A549 (cell line): ENCODE results near the gene C4orf54. TPM values are rescaled to one million over a fixed set of nuclear protein-coding genes. Genes with fewer than 3 reads are reported as not detected.

Experiments used
- ATAC-seq, 2 experiments: fragments of 200-7000 bp in 1 of 2; fragments of >200 bp in 1 of 2; cut with Nextera tagmentation in 1 of 2; cut with Tn5 transposase in 1 of 2; 3 replicates each; pipeline versions ENCODE4 v1.8.0 to v1.9.1; 2018 to 2020; ENCODE audit warnings: mild to moderate bottlenecking in 1 of 2, moderate library complexity in 1 of 2
- CTCF ChIA-PET: fragments of 300-600 bp; sonication (Branson Sonifier 250); formaldehyde crosslinking; extraction: SDS; loops from one replicate; lab custom pipeline; 2021; ENCODE audit warnings: antibody characterized with exemption, inconsistent platforms; lab: Yijun Ruan, JAX
- POLR2A ChIA-PET: fragments of 350-600 bp; formaldehyde crosslinking; extraction: SDS; loops from one replicate; lab custom pipeline; 2021; ENCODE audit warnings: antibody characterized with exemption, inconsistent platforms; lab: Yijun Ruan, JAX
- DNase-seq, 2 experiments: peaks; one replicate each; pipeline versions ENCODE4 v3.0.0 to v3.0.0-alpha.2; 2011 to 2016; ENCODE audit warnings: low read depth in 1 of 2, low spot score in 1 of 2
- FAIRE-seq: peaks from 2 replicates; lab custom pipeline; 2011; peaks lifted over from hg19 to GRCh38; lab: Jason Lieb, UNC
- H3K27ac ChIP-seq, 2 experiments: fragments of >200 bp; sonication (Bioruptor Twin); formaldehyde crosslinking; 3 replicates each; pipeline ENCODE4 v1.5.1; 2016 to 2017
- H3K4me1 ChIP-seq: fragments of >200 bp; sonication (Bioruptor Twin); formaldehyde crosslinking; 3 replicates; pipeline ENCODE4 v1.6.1; 2016
- H3K4me2 ChIP-seq: fragments of >200 bp; sonication (Bioruptor Twin); formaldehyde crosslinking; 3 replicates; pipeline ENCODE4 v1.6.1; 2016
- H3K4me3 ChIP-seq: fragments of >200 bp; sonication (Bioruptor Twin); formaldehyde crosslinking; 3 replicates; pipeline ENCODE4 v1.5.1; 2016
- H3K9me3 ChIP-seq: fragments of >200 bp; sonication (Bioruptor Twin); formaldehyde crosslinking; 3 replicates; pipeline ENCODE4 v1.6.1; 2016
- BHLHE40 ChIP-seq: IDR thresholded peaks from 2 replicates; pipeline ENCODE4 v1.6.1; 2012; ENCODE audit warnings: low read depth, low read length, inconsistent platforms
- CEBPB ChIP-seq, 2 experiments: fragments of >200 bp in 1 of 2; sonication (Bioruptor Twin) in 1 of 2; formaldehyde crosslinking in 1 of 2; IDR thresholded peaks; 2 replicates each; pipeline ENCODE4 v1.6.1; 2012 to 2016
- CHD2 ChIP-seq: fragments of 150-350 bp; IDR thresholded peaks from 2 replicates; pipeline ENCODE4 v1.6.1; 2014; ENCODE audit warnings: low read length; ENCODE audit not compliant: partially characterized antibody
- E2F6 ChIP-seq: IDR thresholded peaks from 2 replicates; pipeline ENCODE4 v1.6.1; 2012; ENCODE audit warnings: low read depth, borderline replicate concordance
- EHMT2 ChIP-seq: fragments of 200-600 bp; sonication (generic); IDR thresholded peaks from 2 replicates; pipeline ENCODE4 v1.6.1; 2016; ENCODE audit warnings: antibody characterized with exemption, low read depth, mild to moderate bottlenecking, moderate library complexity
- FOSL2 ChIP-seq, 2 experiments: fragments of 450-650 bp in 1 of 2; fragments of >200 bp in 1 of 2; sonication (Bioruptor Twin) in 1 of 2; formaldehyde crosslinking; IDR thresholded peaks; 2 replicates each; pipeline versions ENCODE4 v1.5.0 to v1.6.1; 2016 to 2020; ENCODE audit warnings: mild to moderate bottlenecking in 1 of 2, moderate library complexity in 1 of 2
- GATA3 ChIP-seq: IDR thresholded peaks from 2 replicates; pipeline ENCODE4 v1.6.1; 2012; ENCODE audit warnings: borderline replicate concordance
- HDAC2 ChIP-seq: fragments of 200-600 bp; sonication (generic); IDR thresholded peaks from 2 replicates; pipeline ENCODE4 v1.6.1; 2016
- HES2 ChIP-seq: fragments of >200 bp; sonication (Bioruptor Twin); formaldehyde crosslinking; IDR thresholded peaks from 2 replicates; pipeline ENCODE4 v1.6.1; 2016
- HEYL ChIP-seq: fragments of 250-450 bp; sonication (Bioruptor Pico); IDR thresholded peaks from 2 replicates; pipeline ENCODE4 v1.8.0; 2021; ENCODE audit warnings: mild to moderate bottlenecking, moderate library complexity
- HOXA7 ChIP-seq: fragments of 250-450 bp; sonication (Bioruptor Pico); IDR thresholded peaks from 2 replicates; pipeline ENCODE4 v1.5.0; 2020; ENCODE audit warnings: mild to moderate bottlenecking, moderate library complexity
- KDM1A ChIP-seq: fragments of 200-600 bp; sonication (generic); IDR thresholded peaks from 2 replicates; pipeline ENCODE4 v1.6.1; 2016; ENCODE audit warnings: low read depth, mild to moderate bottlenecking
- MYC ChIP-seq: IDR thresholded peaks from 2 replicates; pipeline ENCODE4 v1.6.1; 2012; ENCODE audit warnings: mild to moderate bottlenecking, inconsistent platforms, low read length, improper control_type of control experiment, borderline replicate concordance
- NPAS2 ChIP-seq: fragments of 250-450 bp; sonication (Bioruptor Pico); IDR thresholded peaks from 2 replicates; pipeline ENCODE4 v1.8.0; 2022; ENCODE audit warnings: mild to moderate bottlenecking, moderate library complexity, borderline replicate concordance
- NR3C1 ChIP-seq: fragments of >200 bp; sonication (Bioruptor Twin); formaldehyde crosslinking; IDR thresholded peaks from 3 replicates; pipeline ENCODE4 v1.6.1; 2017
- POLR2A ChIP-seq: IDR thresholded peaks from 2 replicates; pipeline ENCODE4 v1.6.1; 2012; ENCODE audit warnings: mild to moderate bottlenecking, low read length
- RARB ChIP-seq: fragments of 250-450 bp; sonication (Bioruptor Pico); IDR thresholded peaks from 2 replicates; pipeline ENCODE4 v1.8.0; 2021; ENCODE audit warnings: mild to moderate bottlenecking, moderate library complexity
- RCOR1 ChIP-seq: fragments of 150-350 bp; IDR thresholded peaks from 2 replicates; pipeline ENCODE4 v1.6.1; 2014; ENCODE audit warnings: antibody characterized with exemption, low read length, low read depth
- REST ChIP-seq: fragments of 200-600 bp; sonication (generic); IDR thresholded peaks from 2 replicates; pipeline ENCODE4 v1.6.1; 2016; ENCODE audit warnings: antibody characterized with exemption, mild to moderate bottlenecking, moderate library complexity
- SMC3 ChIP-seq: fragments of >200 bp; sonication (Bioruptor Twin); formaldehyde crosslinking; IDR thresholded peaks from 3 replicates; pipeline ENCODE4 v1.6.1; 2018; ENCODE audit warnings: inconsistent platforms
- USF2 ChIP-seq: fragments of 450-650 bp; IDR thresholded peaks from 2 replicates; pipeline ENCODE4 v1.6.1; 2014; ENCODE audit warnings: antibody characterized with exemption
- ZFP36 ChIP-seq: fragments of 450-650 bp; IDR thresholded peaks from 2 replicates; pipeline ENCODE4 v1.6.1; 2014; ENCODE audit warnings: borderline replicate concordance; ENCODE audit not compliant: partially characterized antibody
- ZNF302 ChIP-seq: fragments of 250-450 bp; sonication (Bioruptor Pico); IDR thresholded peaks from 2 replicates; pipeline ENCODE4 v1.9.0; 2021; ENCODE audit warnings: inconsistent platforms, mild to moderate bottlenecking, moderate library complexity
- WGBS: methylation state at CpG from one replicate; pipeline ENCODE4 v1.1.6; 2017; ENCODE audit errors: missing lambda C conversion rate; 5-methylcytosine and 5-hydroxymethylcytosine counted together
- polyA minus RNA-seq: library from RNA; depleted of rRNA, polyadenylated mRNA; stranded (reverse); fragments of >200 nt; gene quantifications from 2 replicates; pipeline ENCODE4 v1.2.3, GENCODE V29; 2011; rRNA and poly(A)+ RNA removed
- polyA plus RNA-seq, 4 experiments: library from polyadenylated mRNA; depleted of rRNA in 3 of 4; stranded (reverse); fragments of >200 nt; fragmentation: RNase III in 1 of 4; extraction: RNeasy Plus Mini Kit Qiagen cat#74134 plus additional on column Dnase treatment in 1 of 4; gene quantifications; 2 replicates in 3 of 4; 3 replicates in 1 of 4; pipeline ENCODE4 v1.2.3, GENCODE V29; 2011 to 2017

The C4orf54 gene
- polyA plus RNA-seq (2011; rRNA removed) (not detected in 2 replicates), polyA plus RNA-seq (2017; fragmentation: RNase III; extraction: RNeasy Plus Mini Kit Qiagen cat#74134 plus additional on column Dnase treatment) (not detected in 3 replicates), polyA minus RNA-seq (under 0.01 TPM in 1 of 2 replicates, not detected in the other)
- not detected in 2 replicates for polyA plus RNA-seq (2012; cell fraction: cytosol; rRNA removed)
- not detected in 2 replicates for polyA plus RNA-seq (2012; cell fraction: nucleus; rRNA removed)

- WGBS, result 36% methylated on average over 1 of the region's 1 CpG
- Histone ChIP-seq H3K27ac (no peak within 1 kb of the TSS), H3K4me2 (no peak within 1 kb of the TSS), H3K9me3 (no peaks in the 10 kb centered on the region), H3K4me1 (no peaks in the 10 kb centered on the region), H3K4me3 (no peak within 1 kb of the TSS)
- ChIA-PET POLR2A (no interaction called here), CTCF (no interaction called here)
- FAIRE-seq (no peak), ATAC-seq (no peak), DNase-seq (no peak)
- no peak for TF ChIP-seq NPAS2 (CRISPR knock-in tag)
- TF ChIP-seq FOSL2 (IDR thresholded peaks at IDR 0.05), result no peak
- no peak for TF ChIP-seq FOSL2 (CRISPR knock-in tag; IDR thresholded peaks at IDR 0.05)
Measured at GRCh38 chr4:99657798-99658197, at the start of gene C4orf54. Gene C4orf54, minus strand, starts transcription at chr4:99657828. Its CDS starts 3,180 bp downstream, at chr4:99654648.

- TF ChIP-seq HDAC2 (no peak), ZNF302 (CRISPR knock-in tag) (no peak), POLR2A (no peak), BHLHE40 (no peak), CHD2 (no peak), CEBPB (IDR thresholded peaks at IDR 0.05) (no peak), SMC3 (no peak), ZFP36 (no peak), GATA3 (no peak)
- FAIRE-seq, result no peak
- POLR2A ChIA-PET, result no interaction called here
- CTCF ChIA-PET, result no interaction called here
- Histone ChIP-seq H3K4me3 (no peak overlapping the region), H3K4me2 (no peak overlapping the region), H3K9me3 (no peaks in the 10 kb centered on the region), H3K27ac (no peak overlapping the region), H3K4me1 (peaks cover 3% of the 10 kb centered on the region; the same call in 1 of the 3 replicates)
- DNase-seq, result no peak
- 85% methylated on average over 2 of the region's 2 CpGs for WGBS
- no peak for ATAC-seq
Measured at GRCh38 chr4:99705891-99706290, 48.3 kb upstream of the C4orf54 start.

- no peak overlapping the region for H3K4me2 ChIP-seq
- FAIRE-seq (no peak), DNase-seq (no peak), ATAC-seq (no peak)
- H3K27ac ChIP-seq, result no peak overlapping the region
- 16% methylated on average over 3 of the region's 3 CpGs for WGBS
- ChIA-PET CTCF (no interaction called here), POLR2A (no interaction called here)
- H3K4me1 ChIP-seq, result no peaks in the 10 kb centered on the region
- TF ChIP-seq FOSL2 (IDR thresholded peaks at IDR 0.05) (no peak), FOSL2 (CRISPR knock-in tag; IDR thresholded peaks at IDR 0.05) (no peak), EHMT2 (no peak), RCOR1 (no peak), RARB (no peak), KDM1A (no peak)
- no peak overlapping the region for H3K4me3 ChIP-seq
- H3K9me3 ChIP-seq, result no peaks in the 10 kb centered on the region
Measured at GRCh38 chr4:99696801-99697200, 39.2 kb upstream of the C4orf54 start.

GRCh38 chr4:99693140-99693539, 35.5 kb upstream of the C4orf54 start:
- WGBS, result 0% methylated on average over 1 of the region's 1 CpG
- TF ChIP-seq E2F6 (no peak), SMC3 (no peak), HEYL (CRISPR knock-in tag) (no peak), NPAS2 (CRISPR knock-in tag) (no peak), REST (no peak), MYC (no peak), USF2 (no peak), NR3C1 (no peak), HOXA7 (CRISPR knock-in tag) (no peak), HES2 (no peak)
- DNase-seq (no peak), ATAC-seq (no peak), FAIRE-seq (no peak)
- no peaks in the 10 kb centered on the region for H3K4me1 ChIP-seq
- no peak overlapping the region for H3K4me3 ChIP-seq
- CTCF ChIA-PET, result no interaction called here
- H3K9me3 ChIP-seq, result no peaks in the 10 kb centered on the region
- H3K27ac ChIP-seq, result no peak overlapping the region
- H3K4me2 ChIP-seq, result no peak overlapping the region
- POLR2A ChIA-PET, result no interaction called here
